HFFc6 (cell line): ENCODE data around the gene CLDN6. TPM values are rescaled to one million over a fixed set of nuclear protein-coding genes. Genes with fewer than 3 reads are reported as not detected.

Experiments used
- DNase-seq: peaks from one replicate; pipeline ENCODE4 v3.0.0-alpha.2; 2018
- H3K27ac Mint-ChIP-seq: 2 replicates; pipeline ENCODE4 v1.8.0; 2020; ENCODE audit warnings: mild to moderate bottlenecking, mixed read lengths
- H3K27me3 Mint-ChIP-seq: 2 replicates; pipeline ENCODE4 v1.8.0; 2021; ENCODE audit warnings: mild to moderate bottlenecking, moderate library complexity, mixed read lengths; ENCODE audit not compliant: insufficient read depth
- H3K36me3 Mint-ChIP-seq: 2 replicates; pipeline ENCODE4 v1.8.0; 2021; ENCODE audit warnings: low read depth, mixed read lengths
- H3K4me1 Mint-ChIP-seq: 2 replicates; pipeline ENCODE4 v1.8.0; 2020; ENCODE audit warnings: low read depth, mixed read lengths
- H3K4me3 Mint-ChIP-seq: 2 replicates; pipeline ENCODE4 v1.8.0; 2020; ENCODE audit warnings: mild to moderate bottlenecking, moderate library complexity, mixed read lengths
- H3K9me3 Mint-ChIP-seq: 2 replicates; pipeline ENCODE4 v1.8.0; 2020; ENCODE audit warnings: mild to moderate bottlenecking, mixed read lengths
- CTCF ChIP-seq: fragments of 200-600 bp; sonication (generic); IDR thresholded peaks from 2 replicates; pipeline ENCODE4 v1.5.0; 2021; ENCODE audit warnings: antibody characterized with exemption, mild to moderate bottlenecking
- total RNA-seq, 6 experiments: library from RNA; stranded (reverse); fragmentation: NEBNext Ultra II Directional; extraction: Animal tissue kit (Norgen Biotek cat#: 25700); gene quantifications; 2 replicates in 1 of 6; 3 replicates in 5 of 6; pipeline ENCODE4 v1.2.3, GENCODE V29; 2021

CLDN6 gene
- total RNA-seq, 6 experiments from 2014 or later: 0.21 TPM; not detected in 5

- no peak for TF ChIP-seq CTCF
- Mint-ChIP-seq H3K4me1 (peaks cover 24% of the 10 kb centered on the region), H3K27me3 (peaks cover 12% of the 10 kb centered on the region), H3K4me3 (no peak overlapping the region), H3K36me3 (no peaks in the 10 kb centered on the region), H3K27ac (no peak overlapping the region), H3K9me3 (no peaks in the 10 kb centered on the region)
- DNase-seq: no peak
Measured at GRCh38 chr16:2982402-2982801, 35.6 kb downstream of the CLDN6 start.

DNA sequence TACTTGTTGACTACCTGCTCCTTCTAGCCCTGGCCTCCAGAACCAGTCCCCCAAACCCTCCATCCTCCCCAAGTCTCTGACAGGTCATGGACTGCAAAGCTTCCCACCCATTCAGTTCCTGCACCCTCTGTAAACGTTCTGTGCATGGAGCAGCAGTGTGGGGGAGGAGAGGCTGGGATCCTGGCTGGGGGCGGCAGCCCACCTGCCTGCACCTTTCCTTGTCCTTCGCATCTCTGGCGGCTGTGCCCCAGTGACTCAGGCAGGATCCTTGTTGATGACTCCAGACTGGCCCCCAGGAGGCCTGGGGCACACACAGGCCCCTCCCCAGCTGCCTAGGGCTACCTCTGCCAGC is 36.1 kb downstream of the CLDN6 start:
- Mint-ChIP-seq H3K9me3 (no peaks in the 10 kb centered on the region), H3K4me1 (peaks cover 24% of the 10 kb centered on the region), H3K4me3 (peak overlapping the region; percentile 73), H3K36me3 (no peaks in the 10 kb centered on the region), H3K27me3 (peaks cover 11% of the 10 kb centered on the region), H3K27ac (peak overlapping the region; percentile 59)
- no peak for TF ChIP-seq CTCF
- DNase-seq: no peak

DNA sequence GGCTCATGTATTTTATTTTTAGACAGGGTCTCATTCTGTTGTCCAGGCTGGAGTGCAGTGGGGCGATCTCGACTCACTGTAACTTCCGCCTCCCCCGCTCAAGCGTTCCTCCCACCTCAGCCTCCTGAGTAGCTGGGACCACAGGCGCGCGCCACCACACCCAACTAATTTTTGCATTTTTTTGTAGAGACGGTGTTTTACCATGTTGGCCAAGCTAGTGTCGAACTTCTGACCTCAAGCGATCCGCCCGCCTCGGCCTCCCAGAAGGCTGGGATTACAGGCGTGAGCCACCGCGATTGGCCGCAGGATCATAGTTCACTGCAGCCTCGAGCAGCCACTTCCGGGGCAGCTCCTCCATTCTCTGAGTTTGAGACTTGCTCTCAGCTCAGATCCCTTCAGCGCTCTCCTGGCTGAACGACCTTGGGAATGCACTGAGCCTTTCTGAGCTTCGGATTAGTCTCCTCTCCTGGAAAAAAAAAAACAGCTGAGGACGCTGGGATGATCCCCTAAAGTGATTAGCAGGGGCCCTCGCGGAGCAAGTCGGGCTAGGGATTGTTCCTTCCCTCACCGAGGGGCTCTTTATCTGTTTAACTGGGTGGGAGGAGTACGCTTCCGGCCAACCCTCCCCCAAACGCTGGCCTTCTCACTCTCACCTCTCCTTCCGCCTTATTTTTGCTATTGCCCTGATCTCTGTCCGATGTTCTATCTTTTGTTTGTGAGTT is 36.6 kb downstream of the CLDN6 start:
- H3K4me1 Mint-ChIP-seq: peaks cover 24% of the 10 kb centered on the region
- no peaks in the 10 kb centered on the region for H3K9me3 Mint-ChIP-seq
- H3K27me3 Mint-ChIP-seq: peaks cover 7% of the 10 kb centered on the region
- H3K36me3 Mint-ChIP-seq: no peaks in the 10 kb centered on the region
- H3K4me3 Mint-ChIP-seq: peak overlapping the region; percentile 83
- TF ChIP-seq CTCF: no peak
- peak overlapping the region; percentile 73 for H3K27ac Mint-ChIP-seq
- DNase-seq: no peak

DNA sequence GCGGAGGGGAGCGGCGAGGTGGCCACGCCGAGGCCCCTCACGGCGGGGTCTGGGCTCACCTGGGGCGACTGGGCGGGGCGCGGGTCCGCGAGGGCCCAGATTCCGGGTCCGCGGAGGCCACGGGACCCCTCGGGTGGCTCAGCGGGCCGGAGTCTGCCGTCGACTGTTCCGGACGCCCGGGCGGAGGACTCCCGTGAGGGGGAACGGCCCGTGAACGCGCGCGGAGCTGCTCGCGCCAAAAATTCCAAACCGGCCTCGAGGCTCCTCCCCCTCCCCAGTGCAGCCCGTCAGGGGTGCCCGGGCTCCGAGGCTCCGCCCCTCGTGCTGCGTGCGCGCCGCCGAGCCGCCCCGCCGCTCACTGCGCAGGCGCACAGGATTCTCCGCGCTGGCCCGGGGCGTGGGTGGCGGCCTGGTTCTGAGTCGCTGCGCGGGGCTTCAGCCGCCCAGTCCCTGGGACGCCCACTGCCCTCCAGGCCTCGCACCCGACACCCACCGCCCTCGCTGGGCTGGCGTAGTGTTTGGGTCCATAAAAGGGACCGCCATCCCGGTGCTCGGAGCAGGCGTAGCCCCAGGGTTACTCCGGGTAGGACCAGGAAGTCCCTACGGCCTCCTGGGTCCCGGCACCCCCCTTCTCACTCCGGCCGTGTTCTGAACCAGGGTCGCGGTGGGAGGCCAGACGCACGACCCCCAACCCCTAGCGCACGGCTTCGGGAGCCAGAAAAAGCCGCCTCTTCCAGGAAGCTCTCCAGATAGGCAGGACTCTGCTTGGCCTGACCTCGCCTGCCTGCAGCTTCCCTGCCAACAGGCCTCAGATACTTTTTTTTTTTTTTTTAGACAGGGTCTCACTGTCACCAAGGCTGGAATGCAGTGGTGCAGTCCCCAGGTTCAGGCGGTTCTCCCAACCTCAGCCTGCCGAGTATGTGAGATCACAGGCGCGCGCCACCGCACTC is 37.5 kb downstream of the CLDN6 start, which contains the start of gene PKMYT1:
Gene PKMYT1 (minus strand): TSS at position 220 of the 950 bp plus-strand sequence. CDS start 789 bp downstream, outside the sequence.
- no peak for TF ChIP-seq CTCF
- Mint-ChIP-seq H3K27me3 (peaks cover 5% of the 10 kb centered on the region; the same call in 1 of the 2 replicates), H3K4me3 (peak within 1 kb of the TSS; percentile 88), H3K4me1 (peaks cover 24% of the 10 kb centered on the region), H3K9me3 (no peaks in the 10 kb centered on the region), H3K36me3 (no peaks in the 10 kb centered on the region), H3K27ac (peak within 1 kb of the TSS; percentile 73)
- peak; percentile 67 for DNase-seq

- Mint-ChIP-seq H3K4me1 (peaks cover 24% of the 10 kb centered on the region), H3K9me3 (no peaks in the 10 kb centered on the region), H3K4me3 (peak overlapping the region; percentile 88), H3K27ac (peak overlapping the region; percentile 66), H3K36me3 (no peaks in the 10 kb centered on the region), H3K27me3 (peaks cover 3% of the 10 kb centered on the region; the same call in 1 of the 2 replicates)
- DNase-seq: no peak
- TF ChIP-seq CTCF: no peak
Measured at GRCh38 chr16:2979669-2980226, 38.2 kb downstream of the CLDN6 start.
